Raji (cell line): Measurements from ENCODE around the gene NAP1L1.

Source experiments
- POLR2A ChIP-seq: IDR thresholded peaks from 2 replicates; pipeline ENCODE4 v1.6.1; 2011; ENCODE audit warnings: low read depth, low read length, control low read depth; ENCODE audit not compliant: insufficient read depth

NAP1L1 gene

GRCh38 chr12:76072568-76072967 lies 11.9 kb downstream of the NAP1L1 start:
- TF ChIP-seq POLR2A = no peak

GRCh38 chr12:76069339-76069738 lies 15.1 kb downstream of the NAP1L1 start:
- TF ChIP-seq POLR2A = no peak

GRCh38 chr12:76065917-76066316 lies 18.6 kb downstream of the NAP1L1 start:
- no peak for TF ChIP-seq POLR2A

GRCh38 chr12:76064904-76065303 lies 19.6 kb downstream of the NAP1L1 start:
- no peak for TF ChIP-seq POLR2A

GRCh38 chr12:76060111-76060510 lies 24.4 kb downstream of the NAP1L1 start:
- TF ChIP-seq POLR2A = no peak

- TF ChIP-seq POLR2A = no peak
These were observed 27.2 kb downstream of the NAP1L1 start for GRCh38 chr12:76057326-76057725.

- TF ChIP-seq POLR2A = no peak
These were observed 29.1 kb downstream of the NAP1L1 start for GRCh38 chr12:76055393-76055792.

GRCh38 chr12:76049575-76050251 lies 34.8 kb downstream of the NAP1L1 start:
- TF ChIP-seq POLR2A = no peak

GRCh38 chr12:76047742-76048141 lies 36.7 kb downstream of the NAP1L1 start:
- no peak for TF ChIP-seq POLR2A

- no peak for TF ChIP-seq POLR2A
These were observed 37.4 kb downstream of the NAP1L1 start for GRCh38 chr12:76047060-76047459.

- TF ChIP-seq POLR2A = no peak
These were observed 41.1 kb downstream of the NAP1L1 start for GRCh38 chr12:76043377-76043776.

- TF ChIP-seq POLR2A = no peak
These were observed 42.3 kb downstream of the NAP1L1 start for GRCh38 chr12:76042147-76042546.

GRCh38 chr12:76041406-76041805 lies 43.1 kb downstream of the NAP1L1 start:
- TF ChIP-seq POLR2A = no peak

- no peak for TF ChIP-seq POLR2A
These were observed 44.0 kb downstream of the NAP1L1 start for GRCh38 chr12:76040461-76040860.

- TF ChIP-seq POLR2A = no peak
These were observed 46.3 kb downstream of the NAP1L1 start for GRCh38 chr12:76038176-76038575.

- no peak for TF ChIP-seq POLR2A
These were observed 47.1 kb downstream of the NAP1L1 start for GRCh38 chr12:76037130-76038103.
